ENCODE data around the gene SEMG2.

Gene SEMG2

GRCh38 chr20:45218636-45219035 lies 2.5 kb upstream of the SEMG2 start:
- Histone ChIP-seq H3K4me1 (peaks cover 5% of the 10 kb centered on the region; the same call in 1 of the 2 replicates), H3K36me3 (no peaks in the 10 kb centered on the region; the same call in 1 of the 2 replicates), H3K9me3 (no peaks in the 10 kb centered on the region), H3K27me3 (peaks cover 30% of the 10 kb centered on the region), H3K4me3 (ENCODE audit: low read depth, low read length) (no peak overlapping the region)
- DNase-seq: no peak
- TF ChIP-seq, protein P1, sequence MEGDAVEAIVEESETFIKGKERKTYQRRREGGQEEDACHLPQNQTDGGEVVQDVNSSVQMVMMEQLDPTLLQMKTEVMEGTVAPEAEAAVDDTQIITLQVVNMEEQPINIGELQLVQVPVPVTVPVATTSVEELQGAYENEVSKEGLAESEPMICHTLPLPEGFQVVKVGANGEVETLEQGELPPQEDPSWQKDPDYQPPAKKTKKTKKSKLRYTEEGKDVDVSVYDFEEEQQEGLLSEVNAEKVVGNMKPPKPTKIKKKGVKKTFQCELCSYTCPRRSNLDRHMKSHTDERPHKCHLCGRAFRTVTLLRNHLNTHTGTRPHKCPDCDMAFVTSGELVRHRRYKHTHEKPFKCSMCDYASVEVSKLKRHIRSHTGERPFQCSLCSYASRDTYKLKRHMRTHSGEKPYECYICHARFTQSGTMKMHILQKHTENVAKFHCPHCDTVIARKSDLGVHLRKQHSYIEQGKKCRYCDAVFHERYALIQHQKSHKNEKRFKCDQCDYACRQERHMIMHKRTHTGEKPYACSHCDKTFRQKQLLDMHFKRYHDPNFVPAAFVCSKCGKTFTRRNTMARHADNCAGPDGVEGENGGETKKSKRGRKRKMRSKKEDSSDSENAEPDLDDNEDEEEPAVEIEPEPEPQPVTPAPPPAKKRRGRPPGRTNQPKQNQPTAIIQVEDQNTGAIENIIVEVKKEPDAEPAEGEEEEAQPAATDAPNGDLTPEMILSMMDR (IDR thresholded peaks at IDR 0.05; ENCODE audit: low read depth, low read length): no peak

DNA sequence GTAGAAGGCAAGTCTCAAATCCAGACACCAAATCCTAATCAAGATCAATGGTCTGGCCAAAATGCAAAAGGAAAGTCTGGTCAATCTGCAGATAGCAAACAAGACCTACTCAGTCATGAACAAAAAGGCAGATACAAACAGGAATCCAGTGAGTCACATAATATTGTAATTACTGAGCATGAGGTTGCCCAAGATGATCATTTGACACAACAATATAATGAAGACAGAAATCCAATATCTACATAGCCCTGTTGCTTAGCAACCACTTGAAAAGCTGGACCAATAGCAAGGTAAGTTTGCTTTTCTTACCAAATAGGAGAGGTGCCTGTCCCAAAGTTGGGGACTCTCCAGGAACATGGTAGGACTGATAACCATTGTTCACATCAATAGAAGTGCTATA lies 2.0 kb downstream of the SEMG2 start:
- H3K9me3 ChIP-seq: no peaks in the 10 kb centered on the region
- no peak overlapping the region for H3K4me3 ChIP-seq (ENCODE audit: low read depth, low read length)
- TF ChIP-seq, protein P1 (IDR thresholded peaks at IDR 0.05; ENCODE audit: low read depth, low read length): no peak
- no peaks in the 10 kb centered on the region; the same call in 1 of the 2 replicates for H3K36me3 ChIP-seq
- peaks cover 42% of the 10 kb centered on the region for H3K27me3 ChIP-seq
- no peak for DNase-seq
- H3K4me1 ChIP-seq: peaks cover 5% of the 10 kb centered on the region; the same call in 1 of the 2 replicates

GRCh38 chr20:45226287-45226686 lies 5.1 kb downstream of the SEMG2 start:
- Histone ChIP-seq H3K4me3 (ENCODE audit: low read depth, low read length) (no peak overlapping the region), H3K4me1 (no peaks in the 10 kb centered on the region), H3K36me3 (no peaks in the 10 kb centered on the region), H3K27me3 (peaks cover 29% of the 10 kb centered on the region), H3K9me3 (no peaks in the 10 kb centered on the region)
- no peak for DNase-seq
- TF ChIP-seq, protein P1 (IDR thresholded peaks at IDR 0.05; ENCODE audit: low read depth, low read length): no peak

DNA sequence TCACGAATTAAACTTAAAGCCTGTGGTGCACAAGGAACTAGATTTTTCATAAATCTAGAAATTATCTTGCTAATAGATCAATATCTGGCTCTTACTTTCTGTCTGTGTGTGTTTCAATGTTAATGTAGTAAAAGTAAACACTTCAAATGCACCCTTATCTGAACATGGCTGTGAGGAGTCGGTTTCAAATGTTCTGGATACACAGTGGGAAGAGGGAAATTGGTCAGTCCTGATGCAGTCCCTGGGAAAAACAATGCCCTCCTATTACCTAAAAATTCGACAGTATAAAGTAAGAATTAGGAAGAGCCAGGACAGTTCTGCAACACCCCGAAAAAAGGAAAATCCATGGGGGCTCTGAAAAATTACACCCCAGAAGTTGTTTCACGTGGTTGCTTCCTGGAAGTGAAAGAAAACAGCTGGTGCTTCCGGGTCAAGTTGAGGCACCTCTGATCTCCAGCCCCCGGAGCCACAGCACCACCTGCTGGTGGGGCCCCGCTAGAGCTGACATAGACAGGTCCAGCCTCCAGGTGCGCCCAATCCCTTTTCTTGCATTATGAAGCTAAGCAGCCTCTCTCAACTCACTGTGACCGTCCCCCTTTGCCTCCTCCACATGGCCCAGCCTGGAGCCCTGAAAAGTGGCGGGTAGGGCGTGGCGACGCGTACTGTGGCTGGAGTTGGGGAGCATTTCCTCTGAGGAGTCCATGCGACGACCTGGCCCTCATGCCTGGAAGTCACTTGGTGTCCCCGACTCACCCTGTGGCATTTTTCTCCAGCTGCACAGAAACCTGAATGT lies 8.3 kb downstream of the SEMG2 start:
- no peaks in the 10 kb centered on the region for H3K4me1 ChIP-seq
- TF ChIP-seq, protein P1 (IDR thresholded peaks at IDR 0.05; ENCODE audit: low read depth, low read length): peak; percentile 74
- peaks cover 15% of the 10 kb centered on the region for H3K27me3 ChIP-seq
- peak; percentile 68 for DNase-seq
- no peaks in the 10 kb centered on the region for H3K9me3 ChIP-seq
- H3K36me3 ChIP-seq: no peaks in the 10 kb centered on the region
- no peak overlapping the region for H3K4me3 ChIP-seq (ENCODE audit: low read depth, low read length)

DNA sequence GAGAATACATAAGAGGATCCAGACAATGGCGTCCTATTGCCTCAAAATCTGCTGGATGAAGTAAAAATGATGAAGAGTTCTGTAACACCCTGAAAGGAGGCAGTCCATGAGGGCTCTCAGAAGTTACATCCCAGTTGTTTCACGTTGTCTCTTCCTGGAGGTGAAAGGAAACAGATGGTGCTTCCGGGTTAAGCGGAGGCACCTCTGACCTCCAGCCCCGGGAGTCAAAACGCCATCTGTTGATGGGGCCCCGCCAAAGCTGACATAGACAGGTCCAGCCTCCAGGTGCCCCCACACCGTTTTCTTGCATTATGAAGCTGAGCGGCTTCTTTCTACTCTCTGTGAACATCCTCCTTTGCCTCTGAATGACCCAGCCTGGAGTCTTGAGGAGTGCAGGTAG lies 9.5 kb downstream of the SEMG2 start:
- Histone ChIP-seq H3K36me3 (no peaks in the 10 kb centered on the region), H3K27me3 (peaks cover 11% of the 10 kb centered on the region), H3K9me3 (no peaks in the 10 kb centered on the region; the same call in 1 of the 2 replicates), H3K4me1 (no peaks in the 10 kb centered on the region), H3K4me3 (ENCODE audit: low read depth, low read length) (no peak overlapping the region)
- DNase-seq: no peak
- TF ChIP-seq, protein P1 (IDR thresholded peaks at IDR 0.05; ENCODE audit: low read depth, low read length): no peak

DNA sequence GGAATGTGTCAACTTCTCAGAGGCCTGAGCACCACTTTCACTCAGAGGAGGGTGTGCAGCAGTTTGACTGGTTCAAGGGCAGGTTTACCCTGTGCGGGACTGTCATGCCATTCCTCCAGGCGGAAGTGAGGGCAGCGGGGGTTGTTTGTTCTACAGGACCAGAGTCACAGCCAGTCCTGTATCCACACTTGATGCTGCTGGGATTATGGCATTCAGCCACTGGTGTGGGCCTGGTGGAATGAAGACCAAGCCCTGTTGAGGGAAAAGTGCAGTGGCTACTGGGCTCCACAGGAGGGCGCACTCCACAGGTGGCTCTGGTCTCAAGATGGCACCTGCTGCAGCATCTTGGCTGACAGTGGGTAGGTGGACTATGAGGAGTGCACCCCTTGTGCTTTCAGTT lies 14.8 kb downstream of the SEMG2 start:
- TF ChIP-seq, protein P1 (IDR thresholded peaks at IDR 0.05; ENCODE audit: low read depth, low read length): peak; percentile 51
- Histone ChIP-seq H3K27me3 (no peaks in the 10 kb centered on the region; the same call in 1 of the 2 replicates), H3K9me3 (no peaks in the 10 kb centered on the region; the same call in 1 of the 2 replicates), H3K4me1 (no peaks in the 10 kb centered on the region), H3K36me3 (no peaks in the 10 kb centered on the region), H3K4me3 (ENCODE audit: low read depth, low read length) (no peak overlapping the region)
- DNase-seq: no peak

All from BE2C (cell line).